Neural progenitor cell (in vitro differentiated cells): ENCODE data around the gene FAM180A.

Source experiments
- EZH2 ChIP-seq: fragments of 200-600 bp; sonication (generic); IDR thresholded peaks from 2 replicates; pipeline ENCODE4 v1.6.1; 2017; ENCODE audit warnings: antibody characterized with exemption, mild to moderate bottlenecking, moderate library complexity
- EZH2phosphoT487 ChIP-seq: fragments of 200-600 bp; sonication (generic); IDR thresholded peaks from 2 replicates; pipeline ENCODE4 v1.6.1; 2017; ENCODE audit warnings: antibody characterized with exemption
- TF ChIP-seq, protein P1 (sequence below): fragments of 200-600 bp; sonication (generic); IDR thresholded peaks from 2 replicates; pipeline ENCODE4 v1.5.1; 2017; ENCODE audit warnings: antibody characterized with exemption, mild to moderate bottlenecking

DNA sequence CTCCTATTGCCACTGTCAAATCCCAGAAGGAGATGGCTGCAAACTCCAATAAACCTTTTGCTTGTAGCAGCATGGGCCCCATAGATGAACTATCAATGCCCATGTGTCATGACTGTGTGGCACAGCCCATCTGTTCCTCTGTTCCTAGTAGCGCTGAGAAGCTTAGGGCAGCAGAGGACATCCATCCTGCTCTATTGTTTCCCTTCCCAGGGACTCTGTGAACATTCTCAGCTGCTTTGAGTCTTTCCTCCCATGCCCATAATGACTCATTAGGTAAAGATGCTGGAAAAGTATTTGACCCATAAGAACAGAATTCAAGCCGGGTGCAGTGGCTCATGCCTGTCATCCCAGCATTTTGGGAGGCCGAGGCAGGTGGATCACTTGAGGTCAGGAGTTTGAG is 58.0 kb downstream of the FAM180A start:
- TF ChIP-seq, protein P1, sequence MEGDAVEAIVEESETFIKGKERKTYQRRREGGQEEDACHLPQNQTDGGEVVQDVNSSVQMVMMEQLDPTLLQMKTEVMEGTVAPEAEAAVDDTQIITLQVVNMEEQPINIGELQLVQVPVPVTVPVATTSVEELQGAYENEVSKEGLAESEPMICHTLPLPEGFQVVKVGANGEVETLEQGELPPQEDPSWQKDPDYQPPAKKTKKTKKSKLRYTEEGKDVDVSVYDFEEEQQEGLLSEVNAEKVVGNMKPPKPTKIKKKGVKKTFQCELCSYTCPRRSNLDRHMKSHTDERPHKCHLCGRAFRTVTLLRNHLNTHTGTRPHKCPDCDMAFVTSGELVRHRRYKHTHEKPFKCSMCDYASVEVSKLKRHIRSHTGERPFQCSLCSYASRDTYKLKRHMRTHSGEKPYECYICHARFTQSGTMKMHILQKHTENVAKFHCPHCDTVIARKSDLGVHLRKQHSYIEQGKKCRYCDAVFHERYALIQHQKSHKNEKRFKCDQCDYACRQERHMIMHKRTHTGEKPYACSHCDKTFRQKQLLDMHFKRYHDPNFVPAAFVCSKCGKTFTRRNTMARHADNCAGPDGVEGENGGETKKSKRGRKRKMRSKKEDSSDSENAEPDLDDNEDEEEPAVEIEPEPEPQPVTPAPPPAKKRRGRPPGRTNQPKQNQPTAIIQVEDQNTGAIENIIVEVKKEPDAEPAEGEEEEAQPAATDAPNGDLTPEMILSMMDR, result no peak
- TF ChIP-seq EZH2phosphoT487 (no peak), EZH2 (no peak)
